Measurements from ENCODE around the gene MUC5B. TPM values are rescaled to one million over a fixed set of nuclear protein-coding genes. Genes with fewer than 3 reads are reported as not detected.
"Not testable (repeated sequence)": the region's sequence is repeated elsewhere in the genome, so short reads cannot be mapped to it uniquely, and the experiment has no call there.

Gene MUC5B
- total RNA-seq, 1 donor = not detected

DNA sequence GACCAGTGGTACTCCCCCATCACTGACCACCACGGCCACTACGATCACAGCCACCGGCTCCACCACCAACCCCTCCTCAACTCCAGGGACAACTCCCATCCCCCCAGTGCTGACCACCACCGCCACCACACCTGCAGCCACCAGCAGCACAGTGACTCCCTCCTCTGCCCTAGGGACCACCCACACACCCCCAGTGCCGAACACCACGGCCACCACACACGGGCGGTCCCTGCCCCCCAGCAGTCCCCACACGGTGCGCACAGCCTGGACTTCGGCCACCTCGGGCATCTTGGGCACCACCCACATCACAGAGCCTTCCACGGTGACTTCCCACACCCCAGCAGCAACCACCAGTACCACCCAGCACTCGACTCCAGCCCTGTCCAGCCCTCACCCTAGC lies 24.2 kb downstream of the MUC5B start:
- not testable (repeated sequence) for H3K4me3 ChIP-seq (ENCODE audit: low read depth, low read length); DNase-seq (ENCODE audit: low read depth)

DNA sequence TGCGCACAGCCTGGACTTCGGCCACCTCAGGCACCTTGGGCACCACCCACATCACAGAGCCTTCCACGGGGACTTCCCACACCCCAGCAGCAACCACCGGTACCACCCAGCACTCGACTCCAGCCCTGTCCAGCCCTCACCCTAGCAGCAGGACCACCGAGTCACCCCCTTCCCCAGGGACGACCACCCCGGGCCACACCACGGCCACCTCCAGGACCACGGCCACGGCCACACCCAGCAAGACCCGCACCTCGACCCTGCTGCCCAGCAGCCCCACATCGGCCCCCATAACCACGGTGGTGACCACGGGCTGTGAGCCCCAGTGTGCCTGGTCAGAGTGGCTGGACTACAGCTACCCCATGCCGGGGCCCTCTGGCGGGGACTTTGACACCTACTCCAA lies 26.1 kb downstream of the MUC5B start:
- not testable (repeated sequence) for H3K4me3 ChIP-seq (ENCODE audit: low read depth, low read length); DNase-seq (ENCODE audit: low read depth)

DNA sequence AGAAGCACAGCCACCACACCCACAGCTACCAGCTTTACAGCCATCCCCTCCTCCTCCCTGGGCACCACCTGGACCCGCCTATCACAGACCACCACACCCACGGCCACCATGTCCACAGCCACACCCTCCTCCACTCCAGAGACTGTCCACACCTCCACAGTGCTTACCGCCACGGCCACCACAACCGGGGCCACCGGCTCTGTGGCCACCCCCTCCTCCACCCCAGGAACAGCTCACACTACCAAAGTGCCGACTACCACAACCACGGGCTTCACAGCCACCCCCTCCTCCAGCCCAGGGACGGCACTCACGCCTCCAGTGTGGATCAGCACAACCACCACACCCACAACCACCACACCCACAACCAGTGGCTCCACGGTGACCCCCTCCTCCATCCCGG lies 27.5 kb downstream of the MUC5B start:
- H3K4me3 ChIP-seq (ENCODE audit: low read depth, low read length); DNase-seq (ENCODE audit: low read depth): not testable (repeated sequence)

DNA sequence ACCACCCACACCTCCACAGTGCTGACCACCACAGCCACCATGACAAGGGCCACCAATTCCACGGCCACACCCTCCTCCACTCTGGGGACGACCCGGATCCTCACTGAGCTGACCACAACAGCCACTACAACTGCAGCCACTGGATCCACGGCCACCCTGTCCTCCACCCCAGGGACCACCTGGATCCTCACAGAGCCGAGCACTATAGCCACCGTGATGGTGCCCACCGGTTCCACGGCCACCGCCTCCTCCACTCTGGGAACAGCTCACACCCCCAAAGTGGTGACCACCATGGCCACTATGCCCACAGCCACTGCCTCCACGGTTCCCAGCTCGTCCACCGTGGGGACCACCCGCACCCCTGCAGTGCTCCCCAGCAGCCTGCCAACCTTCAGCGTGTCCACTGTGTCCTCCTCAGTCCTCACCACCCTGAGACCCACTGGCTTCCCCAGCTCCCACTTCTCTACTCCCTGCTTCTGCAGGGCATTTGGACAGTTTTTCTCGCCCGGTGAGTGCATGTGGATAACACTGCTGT lies 28.4 kb downstream of the MUC5B start:
- no peak overlapping the region for H3K4me3 ChIP-seq (ENCODE audit: low read depth, low read length)
- DNase-seq (ENCODE audit: low read depth) = no peak
- TF ChIP-seq, protein P1, sequence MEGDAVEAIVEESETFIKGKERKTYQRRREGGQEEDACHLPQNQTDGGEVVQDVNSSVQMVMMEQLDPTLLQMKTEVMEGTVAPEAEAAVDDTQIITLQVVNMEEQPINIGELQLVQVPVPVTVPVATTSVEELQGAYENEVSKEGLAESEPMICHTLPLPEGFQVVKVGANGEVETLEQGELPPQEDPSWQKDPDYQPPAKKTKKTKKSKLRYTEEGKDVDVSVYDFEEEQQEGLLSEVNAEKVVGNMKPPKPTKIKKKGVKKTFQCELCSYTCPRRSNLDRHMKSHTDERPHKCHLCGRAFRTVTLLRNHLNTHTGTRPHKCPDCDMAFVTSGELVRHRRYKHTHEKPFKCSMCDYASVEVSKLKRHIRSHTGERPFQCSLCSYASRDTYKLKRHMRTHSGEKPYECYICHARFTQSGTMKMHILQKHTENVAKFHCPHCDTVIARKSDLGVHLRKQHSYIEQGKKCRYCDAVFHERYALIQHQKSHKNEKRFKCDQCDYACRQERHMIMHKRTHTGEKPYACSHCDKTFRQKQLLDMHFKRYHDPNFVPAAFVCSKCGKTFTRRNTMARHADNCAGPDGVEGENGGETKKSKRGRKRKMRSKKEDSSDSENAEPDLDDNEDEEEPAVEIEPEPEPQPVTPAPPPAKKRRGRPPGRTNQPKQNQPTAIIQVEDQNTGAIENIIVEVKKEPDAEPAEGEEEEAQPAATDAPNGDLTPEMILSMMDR (IDR thresholded peaks at IDR 0.05; ENCODE audit: insufficient read depth, low read depth, low read length) = no peak

DNA sequence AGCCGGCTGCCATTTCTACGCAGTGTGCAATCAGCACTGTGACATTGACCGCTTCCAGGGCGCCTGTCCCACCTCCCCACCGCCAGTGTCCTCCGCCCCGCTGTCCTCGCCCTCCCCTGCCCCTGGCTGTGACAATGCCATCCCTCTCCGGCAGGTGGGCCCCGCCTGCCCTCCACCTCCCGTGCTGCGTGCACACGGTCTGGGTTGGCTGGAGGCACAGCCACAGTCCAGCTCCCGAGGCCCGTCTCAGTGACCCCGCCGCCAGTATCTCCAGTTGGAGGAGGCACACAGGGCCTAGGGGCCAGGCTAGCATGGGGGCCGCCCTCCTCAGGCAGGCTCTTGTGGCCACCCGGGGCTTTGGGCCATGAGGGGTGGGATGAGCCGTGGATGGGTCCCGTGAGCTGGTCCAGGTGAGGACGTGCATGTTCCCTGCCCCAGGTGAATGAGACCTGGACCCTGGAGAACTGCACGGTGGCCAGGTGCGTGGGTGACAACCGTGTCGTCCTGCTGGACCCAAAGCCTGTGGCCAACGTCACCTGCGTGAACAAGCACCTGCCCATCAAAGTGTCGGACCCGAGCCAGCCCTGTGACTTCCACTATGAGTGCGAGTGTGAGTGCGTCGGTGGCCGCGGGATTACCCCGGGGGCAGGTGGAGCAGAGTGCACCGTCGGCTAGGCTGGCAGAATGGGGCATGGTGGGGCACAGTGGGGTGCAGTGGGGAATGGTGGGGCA lies 29.7 kb downstream of the MUC5B start:
- TF ChIP-seq, protein P1 (IDR thresholded peaks at IDR 0.05; ENCODE audit: insufficient read depth, low read depth, low read length) = no peak
- no peak overlapping the region for H3K4me3 ChIP-seq (ENCODE audit: low read depth, low read length)
- no peak for DNase-seq (ENCODE audit: low read depth)

DNA sequence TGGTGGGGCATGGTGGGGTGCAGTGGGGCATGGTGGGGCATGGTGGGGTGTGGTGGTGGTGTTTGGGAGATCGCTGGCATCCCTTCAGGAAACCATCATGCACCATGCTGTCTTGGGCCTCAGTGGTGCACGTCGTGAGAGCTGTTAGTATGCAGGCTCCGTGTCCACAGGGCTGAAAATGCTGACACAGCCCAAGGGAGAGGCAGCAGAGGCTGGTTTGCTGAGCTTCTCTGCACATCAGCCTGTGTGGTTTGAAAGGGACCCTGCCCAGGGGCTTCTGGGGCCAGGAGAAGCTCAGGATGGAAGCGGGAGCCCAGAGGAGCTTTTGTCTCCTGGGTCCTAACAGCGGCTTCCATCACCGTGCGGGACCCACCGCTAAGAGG lies 30.2 kb downstream of the MUC5B start:
- DNase-seq (ENCODE audit: low read depth) = no peak
- no peak overlapping the region for H3K4me3 ChIP-seq (ENCODE audit: low read depth, low read length)
- TF ChIP-seq, protein P1 (IDR thresholded peaks at IDR 0.05; ENCODE audit: insufficient read depth, low read depth, low read length) = no peak

DNA sequence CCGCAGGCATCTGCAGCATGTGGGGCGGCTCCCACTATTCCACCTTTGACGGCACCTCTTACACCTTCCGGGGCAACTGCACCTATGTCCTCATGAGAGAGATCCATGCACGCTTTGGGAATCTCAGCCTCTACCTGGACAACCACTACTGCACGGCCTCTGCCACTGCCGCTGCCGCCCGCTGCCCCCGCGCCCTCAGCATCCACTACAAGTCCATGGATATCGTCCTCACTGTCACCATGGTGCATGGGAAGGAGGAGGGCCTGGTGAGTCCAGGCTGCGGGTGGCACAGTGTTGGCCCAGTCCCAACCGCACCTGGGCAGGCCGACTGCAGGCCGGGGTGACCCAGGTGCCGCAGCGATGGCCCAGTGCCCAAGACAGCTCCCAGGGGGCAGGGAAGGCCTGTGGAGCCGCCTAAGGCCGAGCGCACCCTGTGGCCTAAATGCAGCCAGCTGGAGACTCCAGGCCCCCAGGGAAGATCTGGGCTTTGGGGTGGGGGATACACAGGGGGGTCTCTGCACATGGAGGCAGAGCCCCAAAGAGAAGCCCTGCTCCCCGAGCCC lies 31.3 kb downstream of the MUC5B start:
- no peak for DNase-seq (ENCODE audit: low read depth)
- TF ChIP-seq, protein P1 (IDR thresholded peaks at IDR 0.05; ENCODE audit: insufficient read depth, low read depth, low read length) = no peak
- no peak overlapping the region for H3K4me3 ChIP-seq (ENCODE audit: low read depth, low read length)

DNA sequence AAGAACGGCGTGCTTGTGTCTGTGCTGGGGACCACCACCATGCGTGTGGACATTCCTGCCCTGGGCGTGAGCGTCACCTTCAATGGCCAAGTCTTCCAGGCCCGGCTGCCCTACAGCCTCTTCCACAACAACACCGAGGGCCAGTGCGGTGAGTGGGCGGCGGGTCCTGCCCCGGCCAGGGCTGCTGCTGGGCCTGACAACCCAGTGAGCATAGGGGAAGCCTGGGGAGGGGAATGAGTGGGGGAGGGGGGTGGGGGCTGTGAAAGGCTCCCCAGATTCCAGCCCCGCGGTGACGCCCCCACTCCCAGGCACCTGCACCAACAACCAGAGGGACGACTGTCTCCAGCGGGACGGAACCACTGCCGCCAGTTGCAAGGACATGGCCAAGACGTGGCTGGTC lies 31.9 kb downstream of the MUC5B start:
- TF ChIP-seq, protein P1 (IDR thresholded peaks at IDR 0.05; ENCODE audit: insufficient read depth, low read depth, low read length) = no peak
- no peak for DNase-seq (ENCODE audit: low read depth)

More for the DNA sequence above, 31.9 kb downstream of the MUC5B start:
- no peak overlapping the region for H3K4me3 ChIP-seq (ENCODE audit: low read depth, low read length)
